ENCODE results near the gene MANEAL. TPM values are rescaled to one million over a fixed set of nuclear protein-coding genes. Genes with fewer than 3 reads are reported as not detected.

The MANEAL gene
- total RNA-seq, 1 experiment from 2014 or later, result 12.3 TPM

- H3K4me1 Mint-ChIP-seq (ENCODE audit: insufficient read depth, unreplicated experiment), result no peaks in the 10 kb centered on the region
- no peak overlapping the region for H3K4me3 Mint-ChIP-seq (ENCODE audit: unreplicated experiment)
- TF ChIP-seq CTCF (IDR thresholded peaks at IDR 0.05; ENCODE audit: unreplicated experiment), result no peak
- H3K36me3 Mint-ChIP-seq (ENCODE audit: insufficient read depth, unreplicated experiment), result peaks cover 66% of the 10 kb centered on the region
- no peak overlapping the region for H3K27ac Mint-ChIP-seq (ENCODE audit: low read depth, unreplicated experiment)
- POLR2A ChIA-PET, result interaction anchor here (1.5 to 2.3 kb wide), 2 partner anchors 10 to 11 kb away, joined by 7 to 12 read pairs; partner anchors contain the start of genes C1orf122 and YRDC
- H3K9me3 Mint-ChIP-seq (ENCODE audit: unreplicated experiment), result no peaks in the 10 kb centered on the region
- no TSS peak for BruUV-seq (replicated peaks)
- H3K27me3 Mint-ChIP-seq (ENCODE audit: insufficient read depth, unreplicated experiment), result no peaks in the 10 kb centered on the region
- DNase-seq (ENCODE audit: unreplicated experiment), result no peak
- intact Hi-C loops (cut with micrococcal nuclease), result loop anchor here (10.0 kb wide), 1 partner anchor 157 kb away; no protein-coding TSS in a partner anchor
- CTCF ChIA-PET, result interaction anchor here (0.7 to 1.3 kb wide), 3 partner anchors 11 to 214 kb away, joined by 4 to 5 read pairs (median 5); no protein-coding TSS in a partner anchor
Measured at GRCh38 chr1:37817481-37817880, 23.8 kb downstream of the MANEAL start.

- BruUV-seq (replicated peaks), result no TSS peak
- Mint-ChIP-seq H3K36me3 (ENCODE audit: insufficient read depth, unreplicated experiment) (peaks cover 88% of the 10 kb centered on the region), H3K27me3 (ENCODE audit: insufficient read depth, unreplicated experiment) (no peaks in the 10 kb centered on the region), H3K9me3 (ENCODE audit: unreplicated experiment) (no peaks in the 10 kb centered on the region), H3K4me3 (ENCODE audit: unreplicated experiment) (no peak overlapping the region), H3K27ac (ENCODE audit: low read depth, unreplicated experiment) (no peak overlapping the region), H3K4me1 (ENCODE audit: insufficient read depth, unreplicated experiment) (peaks cover 5% of the 10 kb centered on the region)
- DNase-seq (ENCODE audit: unreplicated experiment), result no peak
- no peak for TF ChIP-seq CTCF (IDR thresholded peaks at IDR 0.05; ENCODE audit: unreplicated experiment)
- intact Hi-C loops (cut with micrococcal nuclease), result no loop called here
- CTCF ChIA-PET, result no interaction called here
- POLR2A ChIA-PET, result interaction anchor here (0.6 to 3.0 kb wide), 4 partner anchors 10 to 77 kb away, joined by 3 to 15 read pairs (median 3); partner anchors contain the start of genes C1orf122 and YRDC
Measured at GRCh38 chr1:37821481-37821880, 27.8 kb downstream of the MANEAL start.

- peaks cover 86% of the 10 kb centered on the region for H3K36me3 Mint-ChIP-seq (ENCODE audit: insufficient read depth, unreplicated experiment)
- H3K9me3 Mint-ChIP-seq (ENCODE audit: unreplicated experiment), result no peaks in the 10 kb centered on the region
- TF ChIP-seq CTCF (IDR thresholded peaks at IDR 0.05; ENCODE audit: unreplicated experiment), result no peak
- no peak for DNase-seq (ENCODE audit: unreplicated experiment)
- no TSS peak for BruUV-seq (replicated peaks)
- no peak overlapping the region for H3K4me3 Mint-ChIP-seq (ENCODE audit: unreplicated experiment)
- ChIA-PET CTCF (interaction anchor here (0.6 to 1.2 kb wide), 2 partner anchors 37 to 53 kb away, joined by 3 to 11 read pairs; partner anchors contain the start of gene MTF1), POLR2A (interaction anchor here (0.6 to 3.0 kb wide), 7 partner anchors 15 to 1132 kb away, joined by 3 to 15 read pairs (median 3); partner anchors contain the start of genes C1orf122 and YRDC)
- no peaks in the 10 kb centered on the region for H3K27me3 Mint-ChIP-seq (ENCODE audit: insufficient read depth, unreplicated experiment)
- no peak overlapping the region for H3K27ac Mint-ChIP-seq (ENCODE audit: low read depth, unreplicated experiment)
- H3K4me1 Mint-ChIP-seq (ENCODE audit: insufficient read depth, unreplicated experiment), result peaks cover 10% of the 10 kb centered on the region
- intact Hi-C loops (cut with micrococcal nuclease), result no loop called here
Measured at GRCh38 chr1:37822906-37823815, 29.5 kb downstream of the MANEAL start.

GRCh38 chr1:37824001-37824400 is 30.4 kb downstream of the MANEAL start:
- no peaks in the 10 kb centered on the region for H3K27me3 Mint-ChIP-seq (ENCODE audit: insufficient read depth, unreplicated experiment)
- H3K27ac Mint-ChIP-seq (ENCODE audit: low read depth, unreplicated experiment), result no peak overlapping the region
- intact Hi-C loops (cut with micrococcal nuclease), result no loop called here
- ChIA-PET POLR2A (interaction anchor here (3.0 kb wide), 1 partner anchor 16 kb away, joined by 15 read pairs; the partner anchor contains the start of genes C1orf122 and YRDC), CTCF (interaction anchor here (0.6 kb wide), 1 partner anchor 52 kb away, joined by 3 read pairs; no protein-coding TSS in a partner anchor)
- H3K4me1 Mint-ChIP-seq (ENCODE audit: insufficient read depth, unreplicated experiment), result peaks cover 17% of the 10 kb centered on the region
- H3K9me3 Mint-ChIP-seq (ENCODE audit: unreplicated experiment), result no peaks in the 10 kb centered on the region
- DNase-seq (ENCODE audit: unreplicated experiment), result no peak
- H3K4me3 Mint-ChIP-seq (ENCODE audit: unreplicated experiment), result no peak overlapping the region
- H3K36me3 Mint-ChIP-seq (ENCODE audit: insufficient read depth, unreplicated experiment), result peaks cover 86% of the 10 kb centered on the region
- BruUV-seq (replicated peaks), result no TSS peak
- no peak for TF ChIP-seq CTCF (IDR thresholded peaks at IDR 0.05; ENCODE audit: unreplicated experiment)
